ENCODE measurements around the gene IGFBP5.

Gene IGFBP5

GRCh38 chr2:216687111-216687510 is 8.2 kb downstream of the IGFBP5 start:
- no peak for DNase-seq

- no peak for DNase-seq
These were observed 9.9 kb downstream of the IGFBP5 start for GRCh38 chr2:216685327-216685875.

- DNase-seq: no peak
These were observed 11.5 kb downstream of the IGFBP5 start for GRCh38 chr2:216683846-216684245.

- DNase-seq: no peak
These were observed 13.7 kb downstream of the IGFBP5 start for GRCh38 chr2:216681683-216682082.

GRCh38 chr2:216680951-216681629 is 14.3 kb downstream of the IGFBP5 start:
- no peak for DNase-seq

GRCh38 chr2:216679658-216680024 is 15.7 kb downstream of the IGFBP5 start:
- no peak for DNase-seq

GRCh38 chr2:216678813-216679657 is 16.3 kb downstream of the IGFBP5 start:
- no peak for DNase-seq

- no peak for DNase-seq
These were observed 17.3 kb downstream of the IGFBP5 start for GRCh38 chr2:216678098-216678465.

- DNase-seq: no peak
These were observed 17.8 kb downstream of the IGFBP5 start for GRCh38 chr2:216677439-216678097.

GRCh38 chr2:216676630-216677029 is 18.7 kb downstream of the IGFBP5 start:
- no peak for DNase-seq

- no peak for DNase-seq
These were observed 21.0 kb downstream of the IGFBP5 start for GRCh38 chr2:216674376-216674775.

- no peak for DNase-seq
These were observed 21.7 kb downstream of the IGFBP5 start for GRCh38 chr2:216673609-216674008.

GRCh38 chr2:216673021-216673420 is 22.3 kb downstream of the IGFBP5 start:
- DNase-seq: no peak

- no peak for DNase-seq
These were observed 22.9 kb downstream of the IGFBP5 start for GRCh38 chr2:216672466-216672865.

- no peak for DNase-seq
These were observed 23.5 kb downstream of the IGFBP5 start for GRCh38 chr2:216671791-216672343.

GRCh38 chr2:216671081-216671411 is 24.3 kb downstream of the IGFBP5 start:
- no peak for DNase-seq

- DNase-seq: no peak
These were observed 24.9 kb downstream of the IGFBP5 start for GRCh38 chr2:216670266-216671080.

- DNase-seq: peak; percentile 55
These were observed 28.7 kb downstream of the IGFBP5 start for GRCh38 chr2:216666461-216667233.

GRCh38 chr2:216665717-216666116 is 29.6 kb downstream of the IGFBP5 start:
- DNase-seq: no peak

- no peak for DNase-seq
These were observed 30.1 kb downstream of the IGFBP5 start for GRCh38 chr2:216665242-216665641.

GRCh38 chr2:216664593-216665034 is 30.7 kb downstream of the IGFBP5 start:
- DNase-seq: no peak

GRCh38 chr2:216663846-216664245 is 31.5 kb downstream of the IGFBP5 start:
- DNase-seq: no peak
